Measurements from ENCODE around the gene SLFN13. TPM values are rescaled to one million over a fixed set of nuclear protein-coding genes. Genes with fewer than 3 reads are reported as not detected.

The SLFN13 gene
- total RNA-seq, 1 experiment from 2014 or later, result 38.5 TPM

GRCh38 chr17:35488991-35489390, 40.4 kb upstream of the SLFN13 start:
- Histone ChIP-seq H3K4me3 (no peak overlapping the region), H4K20me1 (ENCODE audit: insufficient read depth) (no peaks in the 10 kb centered on the region), H3K27ac (no peak overlapping the region), H3K4me1 (replicated peaks; ENCODE audit: insufficient read depth) (no peaks in the 10 kb centered on the region), H3K79me2 (ENCODE audit: low read depth) (no peaks in the 10 kb centered on the region), H3K4me2 (no peak overlapping the region), H3K9me2 (ENCODE audit: insufficient read depth) (no peaks in the 10 kb centered on the region), H3F3A (ENCODE audit: insufficient read depth, low read depth) (no peaks in the 10 kb centered on the region), H2AFZ (no peak overlapping the region), H3K27me3 (ENCODE audit: insufficient read depth, low read depth) (peaks cover 67% of the 10 kb centered on the region), H3K9me3 (ENCODE audit: insufficient read depth, low read depth) (no peaks in the 10 kb centered on the region), H3K36me3 (ENCODE audit: low read depth) (no peaks in the 10 kb centered on the region)
- intact Hi-C loops (cut with micrococcal nuclease; ENCODE audit: unreplicated experiment), result no loop called here
- DNase-seq, result no peak
- ChIA-PET CTCF (no interaction called here), POLR2A (ENCODE audit: unreplicated experiment) (no interaction called here)
- no peak for TF ChIP-seq EZH2 (IDR thresholded peaks at IDR 0.05; ENCODE audit: low read depth)
- TF ChIP-seq CTCF (conservative IDR thresholded peaks at IDR 0.05), result no peak
- BruUV-seq (replicated peaks), result no TSS peak

GRCh38 chr17:35486920-35487732, 38.6 kb upstream of the SLFN13 start:
- intact Hi-C loops (cut with micrococcal nuclease; ENCODE audit: unreplicated experiment), result no loop called here
- TF ChIP-seq CTCF (conservative IDR thresholded peaks at IDR 0.05) (no peak), EZH2 (IDR thresholded peaks at IDR 0.05; ENCODE audit: low read depth) (no peak)
- no peaks in the 10 kb centered on the region for H3K9me2 ChIP-seq (ENCODE audit: insufficient read depth)
- no peaks in the 10 kb centered on the region for H3K79me2 ChIP-seq (ENCODE audit: low read depth)
- DNase-seq, result no peak
- no peak overlapping the region for H3K27ac ChIP-seq
- H4K20me1 ChIP-seq (ENCODE audit: insufficient read depth), result no peaks in the 10 kb centered on the region
- no peaks in the 10 kb centered on the region for H3K4me1 ChIP-seq (replicated peaks; ENCODE audit: insufficient read depth)
- H3K9me3 ChIP-seq (ENCODE audit: insufficient read depth, low read depth), result no peaks in the 10 kb centered on the region
- BruUV-seq (replicated peaks), result no TSS peak
- H3K27me3 ChIP-seq (ENCODE audit: insufficient read depth, low read depth), result peaks cover 65% of the 10 kb centered on the region
- ChIA-PET POLR2A (ENCODE audit: unreplicated experiment) (no interaction called here), CTCF (no interaction called here)
- no peak overlapping the region for H2AFZ ChIP-seq
- no peaks in the 10 kb centered on the region for H3K36me3 ChIP-seq (ENCODE audit: low read depth)
- H3K4me2 ChIP-seq, result no peak overlapping the region
- H3K4me3 ChIP-seq, result no peak overlapping the region
- H3F3A ChIP-seq (ENCODE audit: insufficient read depth, low read depth), result no peaks in the 10 kb centered on the region

- Histone ChIP-seq H3K4me2 (no peak overlapping the region), H3K36me3 (ENCODE audit: low read depth) (no peaks in the 10 kb centered on the region), H3K4me3 (no peak overlapping the region), H3K9me3 (ENCODE audit: insufficient read depth, low read depth) (no peaks in the 10 kb centered on the region), H3K9me2 (ENCODE audit: insufficient read depth) (no peaks in the 10 kb centered on the region), H4K20me1 (ENCODE audit: insufficient read depth) (no peaks in the 10 kb centered on the region), H3K27ac (no peak overlapping the region), H3K79me2 (ENCODE audit: low read depth) (no peaks in the 10 kb centered on the region), H3F3A (ENCODE audit: insufficient read depth, low read depth) (no peaks in the 10 kb centered on the region), H3K27me3 (ENCODE audit: insufficient read depth, low read depth) (peaks cover 67% of the 10 kb centered on the region), H2AFZ (no peak overlapping the region), H3K4me1 (replicated peaks; ENCODE audit: insufficient read depth) (no peaks in the 10 kb centered on the region)
- TF ChIP-seq CTCF (conservative IDR thresholded peaks at IDR 0.05), result no peak
- no peak for TF ChIP-seq EZH2 (IDR thresholded peaks at IDR 0.05; ENCODE audit: low read depth)
- BruUV-seq (replicated peaks), result no TSS peak
- intact Hi-C loops (cut with micrococcal nuclease; ENCODE audit: unreplicated experiment), result no loop called here
- POLR2A ChIA-PET (ENCODE audit: unreplicated experiment), result no interaction called here
- CTCF ChIA-PET, result no interaction called here
- DNase-seq, result no peak
Observed at GRCh38 chr17:35479271-35479670, 30.7 kb upstream of the SLFN13 start.

All from PC-9 (cell line).